SHP77 treated with DMSO at 0.1 percent for 48 hours (cell line): ENCODE measurements around the gene FARSB.
"Not testable (repeated sequence)": the region's sequence is repeated elsewhere in the genome, so short reads cannot be mapped to it uniquely, and the experiment has no call there.

ENCODE experiments used
- DNase-seq: peaks from one replicate; lab custom pipeline; 2025; lab: John Stamatoyannopoulos, UW

Gene FARSB

GRCh38 chr2:222604749-222605515 lies 51.0 kb downstream of the FARSB start:
- DNase-seq = no peak

- DNase-seq = no peak
Measured at GRCh38 chr2:222603501-222603900, 52.4 kb downstream of the FARSB start.

GRCh38 chr2:222598611-222599010 lies 57.3 kb downstream of the FARSB start:
- DNase-seq = no peak

DNA sequence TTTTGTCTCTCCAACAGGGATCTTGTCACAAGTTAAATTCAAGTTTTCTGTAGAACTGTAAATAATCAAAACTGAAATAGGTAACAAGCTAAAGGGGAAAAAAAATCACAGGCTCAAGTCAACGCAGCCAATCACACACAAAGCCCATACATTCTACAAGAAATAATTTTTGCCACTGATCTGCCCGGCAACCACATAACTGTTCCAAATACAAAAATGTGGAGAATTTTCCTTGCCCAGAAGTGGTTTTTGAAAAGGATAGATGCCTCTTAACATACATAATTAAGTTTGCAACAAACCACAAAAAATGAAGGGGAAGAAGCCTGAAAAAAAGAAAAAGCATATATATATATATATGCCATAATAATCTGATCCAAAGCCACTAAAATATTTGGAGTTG lies 60.3 kb downstream of the FARSB start:
- no peak for DNase-seq

GRCh38 chr2:222594679-222595078 lies 61.2 kb downstream of the FARSB start:
- no peak for DNase-seq

- DNase-seq = no peak
Measured at GRCh38 chr2:222592176-222592575, 63.7 kb downstream of the FARSB start.

- DNase-seq = no peak
Measured at GRCh38 chr2:222591661-222592060, 64.2 kb downstream of the FARSB start.

- DNase-seq = not testable (repeated sequence)
Measured at GRCh38 chr2:222584589-222584988, 71.3 kb downstream of the FARSB start.

DNA sequence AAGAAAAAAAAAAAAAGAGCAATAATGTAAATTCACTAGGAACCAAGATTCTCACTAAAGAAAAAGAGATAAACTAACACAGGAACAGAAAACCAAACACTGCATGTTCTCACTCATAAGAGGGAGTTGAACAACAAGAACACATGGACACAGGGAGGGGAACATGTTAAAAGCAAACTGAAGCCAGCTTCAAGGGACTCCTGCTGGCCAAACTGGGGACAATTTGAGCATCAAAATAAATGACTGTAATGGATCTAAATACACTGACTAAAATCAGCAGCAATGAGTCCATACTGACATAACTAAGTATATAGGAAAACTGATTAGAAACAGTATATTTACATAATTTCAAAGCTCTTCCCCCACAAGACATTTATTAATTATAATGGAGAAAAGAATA lies 73.0 kb downstream of the FARSB start:
- no peak for DNase-seq

DNA sequence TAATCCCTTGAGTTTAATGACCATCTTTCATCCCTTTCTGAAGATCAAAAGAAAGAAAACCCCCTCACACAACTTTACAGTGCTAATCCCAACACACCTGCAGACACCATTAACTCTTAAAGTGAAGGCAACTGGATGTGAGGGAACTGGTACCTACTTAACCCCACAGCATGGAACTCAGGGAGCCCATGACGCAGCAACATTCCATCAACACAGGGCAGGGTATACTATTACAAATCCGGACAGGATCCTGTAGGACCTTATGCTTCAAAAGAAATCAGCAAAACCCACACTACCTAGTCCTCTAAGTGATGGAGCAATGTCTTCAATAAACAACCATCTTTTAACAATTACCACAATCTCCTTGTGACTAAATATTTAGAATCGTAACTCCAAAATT lies 78.6 kb downstream of the FARSB start:
- DNase-seq = no peak

- DNase-seq = no peak
Measured at GRCh38 chr2:222576171-222577081, 79.5 kb downstream of the FARSB start.

GRCh38 chr2:222575618-222576017 lies 80.3 kb downstream of the FARSB start:
- DNase-seq = no peak

DNA sequence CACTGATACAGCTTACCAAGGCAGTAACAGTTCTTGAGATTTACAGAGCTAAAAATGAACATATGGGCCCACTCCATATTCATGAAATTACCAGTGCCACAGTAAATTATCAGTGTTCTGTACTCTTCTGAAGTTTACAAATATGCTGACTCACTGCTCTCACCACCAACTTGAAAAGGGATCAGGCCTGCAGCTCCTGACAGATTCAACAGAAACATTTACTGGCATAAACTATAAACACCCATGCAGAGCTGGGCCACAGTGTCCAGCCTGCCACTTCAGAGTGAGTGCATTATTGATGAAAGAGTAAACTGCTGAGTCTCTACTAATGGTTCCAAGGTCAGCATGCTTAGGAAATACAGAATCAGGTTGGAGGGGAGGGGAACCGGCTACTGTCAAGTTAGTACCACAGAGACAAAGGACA lies 83.1 kb downstream of the FARSB start:
- DNase-seq = no peak

- DNase-seq = no peak
Measured at GRCh38 chr2:222572264-222572721, 83.6 kb downstream of the FARSB start.

- no peak for DNase-seq
Measured at GRCh38 chr2:222569826-222570225, 86.1 kb downstream of the FARSB start.

- no peak for DNase-seq
Measured at GRCh38 chr2:222568865-222569264, 87.0 kb downstream of the FARSB start.

DNA sequence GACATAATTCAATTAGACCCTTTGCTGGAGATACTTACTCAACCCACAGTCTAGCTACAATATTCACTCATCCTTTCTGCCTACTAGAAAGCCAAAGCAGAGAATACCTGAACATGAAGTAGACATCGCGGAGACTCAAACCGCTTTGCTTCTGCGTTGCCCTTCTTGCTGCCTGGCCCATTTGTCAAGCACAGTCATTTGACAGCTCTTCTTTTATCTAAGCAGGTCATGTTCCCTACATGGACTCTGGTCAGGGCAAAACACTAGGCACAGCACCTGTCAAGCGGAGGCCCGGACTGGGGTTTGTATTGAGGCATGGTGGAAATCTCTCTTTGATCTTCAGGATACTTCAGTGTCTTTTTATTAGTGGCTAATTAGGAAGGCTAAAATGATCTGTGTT lies 89.7 kb downstream of the FARSB start:
- DNase-seq = no peak

DNA sequence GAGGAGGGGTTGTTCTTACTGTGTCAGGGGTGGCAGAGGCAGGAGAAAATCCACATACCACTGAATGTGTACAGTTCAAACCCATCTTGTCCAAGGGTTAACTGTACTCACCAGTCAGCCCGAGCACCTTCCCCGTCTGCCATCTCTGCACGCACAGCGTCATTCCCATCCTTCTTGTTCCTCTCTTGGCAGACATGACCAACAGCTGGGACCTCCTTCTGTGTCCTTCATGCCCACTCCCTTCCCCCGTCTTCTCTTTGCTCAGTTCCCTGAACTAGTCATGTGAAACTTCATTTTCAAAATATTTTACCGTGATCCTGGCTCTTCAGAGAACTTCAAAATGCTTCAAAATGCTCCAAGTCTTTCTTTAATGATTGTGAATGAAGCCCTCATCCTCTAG lies 92.0 kb downstream of the FARSB start:
- DNase-seq = no peak

GRCh38 chr2:222563106-222563718 lies 92.7 kb downstream of the FARSB start:
- DNase-seq = no peak

- DNase-seq = no peak
Measured at GRCh38 chr2:222561817-222562645, 93.9 kb downstream of the FARSB start.

DNA sequence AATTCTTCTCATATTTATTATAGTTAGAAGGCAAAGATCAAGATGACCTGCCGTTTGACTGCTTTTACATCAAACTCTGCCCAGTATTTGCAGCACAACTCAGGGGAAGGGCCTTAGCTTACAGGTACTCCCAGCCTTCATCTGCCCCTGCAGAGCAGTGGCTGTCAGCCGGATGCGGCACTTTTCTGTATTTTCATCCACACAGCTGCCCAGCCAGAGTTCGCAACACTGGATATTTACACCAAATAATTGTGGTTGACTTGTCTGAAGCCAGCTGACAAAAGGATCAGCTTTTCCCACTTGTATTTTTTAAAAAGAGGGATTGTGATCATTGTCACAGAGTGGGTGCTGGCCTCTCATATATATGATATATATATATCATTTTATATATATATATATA lies 94.7 kb downstream of the FARSB start:
- DNase-seq = no peak

GRCh38 chr2:222554517-222554916 lies 101.4 kb downstream of the FARSB start:
- no peak for DNase-seq
